ENCODE results near the gene CLDN2. TPM values are rescaled to one million over a fixed set of nuclear protein-coding genes. Genes with fewer than 3 reads are reported as not detected.

The CLDN2 gene
- total RNA-seq, 1 donor from 2014 or later: not detected

- DNase-seq: no peak
- ChIA-PET POLR2A (no interaction called here), CTCF (no interaction called here)
- Mint-ChIP-seq H3K9me3 (no peaks in the 10 kb centered on the region), H3K4me3 (no peak overlapping the region), H3K27me3 (no peaks in the 10 kb centered on the region), H3K36me3 (ENCODE audit: low read depth) (no peaks in the 10 kb centered on the region), H3K4me1 (no peaks in the 10 kb centered on the region), H3K27ac (no peak overlapping the region)
- intact Hi-C loops (cut with micrococcal nuclease): no loop called here
- TF ChIP-seq, protein P1, sequence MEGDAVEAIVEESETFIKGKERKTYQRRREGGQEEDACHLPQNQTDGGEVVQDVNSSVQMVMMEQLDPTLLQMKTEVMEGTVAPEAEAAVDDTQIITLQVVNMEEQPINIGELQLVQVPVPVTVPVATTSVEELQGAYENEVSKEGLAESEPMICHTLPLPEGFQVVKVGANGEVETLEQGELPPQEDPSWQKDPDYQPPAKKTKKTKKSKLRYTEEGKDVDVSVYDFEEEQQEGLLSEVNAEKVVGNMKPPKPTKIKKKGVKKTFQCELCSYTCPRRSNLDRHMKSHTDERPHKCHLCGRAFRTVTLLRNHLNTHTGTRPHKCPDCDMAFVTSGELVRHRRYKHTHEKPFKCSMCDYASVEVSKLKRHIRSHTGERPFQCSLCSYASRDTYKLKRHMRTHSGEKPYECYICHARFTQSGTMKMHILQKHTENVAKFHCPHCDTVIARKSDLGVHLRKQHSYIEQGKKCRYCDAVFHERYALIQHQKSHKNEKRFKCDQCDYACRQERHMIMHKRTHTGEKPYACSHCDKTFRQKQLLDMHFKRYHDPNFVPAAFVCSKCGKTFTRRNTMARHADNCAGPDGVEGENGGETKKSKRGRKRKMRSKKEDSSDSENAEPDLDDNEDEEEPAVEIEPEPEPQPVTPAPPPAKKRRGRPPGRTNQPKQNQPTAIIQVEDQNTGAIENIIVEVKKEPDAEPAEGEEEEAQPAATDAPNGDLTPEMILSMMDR (IDR thresholded peaks at IDR 0.05): no peak
- ATAC-seq (ENCODE audit: low read depth): no peak
These were observed 11.8 kb downstream of the CLDN2 start for GRCh38 chrX:106931831-106932491.

DNA sequence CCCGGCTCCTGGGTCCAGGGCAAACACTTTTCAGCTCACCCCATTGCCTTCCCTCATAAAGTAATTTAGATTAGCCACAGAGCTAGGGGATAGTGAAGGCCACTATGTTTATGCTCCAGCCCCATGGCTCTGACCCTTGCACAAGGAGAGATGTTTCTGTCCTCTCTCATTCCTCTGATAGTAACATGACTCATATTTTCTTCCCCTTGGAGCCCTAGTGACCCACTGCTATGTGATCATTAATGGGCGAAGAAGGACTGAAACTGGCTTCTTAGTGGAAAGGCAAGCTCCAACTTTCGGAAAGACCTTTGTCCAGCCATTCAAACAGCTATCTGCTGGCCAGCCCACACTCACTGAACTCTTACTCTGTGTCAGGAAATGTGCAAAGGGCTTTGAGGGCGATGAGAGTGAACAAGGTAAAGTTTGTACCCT is 12.3 kb downstream of the CLDN2 start:
- no peaks in the 10 kb centered on the region for H3K27me3 Mint-ChIP-seq
- DNase-seq: no peak
- ChIA-PET CTCF (no interaction called here), POLR2A (no interaction called here)
- H3K4me1 Mint-ChIP-seq: no peaks in the 10 kb centered on the region
- no peak overlapping the region for H3K4me3 Mint-ChIP-seq
- TF ChIP-seq, protein P1 (IDR thresholded peaks at IDR 0.05): no peak
- intact Hi-C loops (cut with micrococcal nuclease): no loop called here
- H3K9me3 Mint-ChIP-seq: no peaks in the 10 kb centered on the region
- no peak overlapping the region for H3K27ac Mint-ChIP-seq
- no peak for ATAC-seq (ENCODE audit: low read depth)
- H3K36me3 Mint-ChIP-seq (ENCODE audit: low read depth): no peaks in the 10 kb centered on the region

GRCh38 chrX:106932960-106933537 is 12.8 kb downstream of the CLDN2 start:
- CTCF ChIA-PET: no interaction called here
- ATAC-seq (ENCODE audit: low read depth) (no peak), DNase-seq (no peak)
- H3K27me3 Mint-ChIP-seq: no peaks in the 10 kb centered on the region
- no peak overlapping the region for H3K4me3 Mint-ChIP-seq
- no peaks in the 10 kb centered on the region for H3K36me3 Mint-ChIP-seq (ENCODE audit: low read depth)
- no peaks in the 10 kb centered on the region for H3K9me3 Mint-ChIP-seq
- no peak overlapping the region for H3K27ac Mint-ChIP-seq
- POLR2A ChIA-PET: no interaction called here
- H3K4me1 Mint-ChIP-seq: no peaks in the 10 kb centered on the region
- intact Hi-C loops (cut with micrococcal nuclease): no loop called here
- TF ChIP-seq, protein P1 (IDR thresholded peaks at IDR 0.05): no peak

GRCh38 chrX:106933538-106933961 is 13.3 kb downstream of the CLDN2 start:
- H3K27ac Mint-ChIP-seq: no peak overlapping the region
- H3K9me3 Mint-ChIP-seq: no peaks in the 10 kb centered on the region
- no peak overlapping the region for H3K4me3 Mint-ChIP-seq
- POLR2A ChIA-PET: no interaction called here
- no peaks in the 10 kb centered on the region for H3K27me3 Mint-ChIP-seq
- no peaks in the 10 kb centered on the region for H3K36me3 Mint-ChIP-seq (ENCODE audit: low read depth)
- intact Hi-C loops (cut with micrococcal nuclease): no loop called here
- no peak for ATAC-seq (ENCODE audit: low read depth)
- DNase-seq: no peak
- TF ChIP-seq, protein P1 (IDR thresholded peaks at IDR 0.05): no peak
- H3K4me1 Mint-ChIP-seq: no peaks in the 10 kb centered on the region
- CTCF ChIA-PET: no interaction called here

GRCh38 chrX:106935175-106935574 is 15.0 kb downstream of the CLDN2 start:
- H3K36me3 Mint-ChIP-seq (ENCODE audit: low read depth): no peaks in the 10 kb centered on the region
- H3K4me3 Mint-ChIP-seq: no peak overlapping the region
- intact Hi-C loops (cut with micrococcal nuclease): no loop called here
- DNase-seq (no peak), ATAC-seq (ENCODE audit: low read depth) (no peak)
- H3K27me3 Mint-ChIP-seq: no peaks in the 10 kb centered on the region
- H3K4me1 Mint-ChIP-seq: no peaks in the 10 kb centered on the region
- ChIA-PET CTCF (no interaction called here), POLR2A (no interaction called here)
- H3K9me3 Mint-ChIP-seq: no peaks in the 10 kb centered on the region
- no peak overlapping the region for H3K27ac Mint-ChIP-seq
- TF ChIP-seq, protein P1 (IDR thresholded peaks at IDR 0.05): no peak
